ENCODE results near the gene PKN1.

Gene PKN1

DNA sequence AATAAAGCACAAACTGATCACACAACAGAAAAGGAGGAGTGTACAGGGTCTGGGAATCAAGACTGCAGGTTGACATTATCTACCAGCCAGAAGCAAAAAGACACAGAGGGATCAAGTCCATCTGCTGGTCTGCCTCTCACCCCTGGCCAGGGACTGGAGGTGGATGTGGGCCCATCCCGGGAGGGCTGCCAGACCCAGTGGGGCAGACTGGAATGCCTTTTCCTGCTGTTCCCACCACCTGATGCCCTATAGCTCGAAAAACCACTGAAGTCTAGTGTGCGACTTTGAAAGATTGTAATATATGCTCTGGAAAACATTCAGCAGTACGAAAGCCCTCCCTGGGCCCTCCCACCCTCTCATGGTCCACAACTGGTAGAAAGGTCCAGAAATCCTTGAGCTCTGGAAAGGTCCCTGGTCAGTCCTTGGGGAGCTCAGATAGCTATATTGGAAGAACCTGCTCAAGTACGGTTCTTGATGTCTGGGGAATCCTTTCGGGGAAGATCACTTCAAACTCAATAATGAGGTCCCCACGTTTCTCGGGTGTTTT is 82.5 kb downstream of the PKN1 start:
- TF ChIP-seq ISL1 (CRISPR knock-in tag; IDR thresholded peaks at IDR 0.05) (no peak), TOX (CRISPR knock-in tag; IDR thresholded peaks at IDR 0.05; ENCODE audit: borderline replicate concordance) (no peak), ZFP30 (CRISPR knock-in tag; IDR thresholded peaks at IDR 0.05) (no peak), RARB (CRISPR knock-in tag; IDR thresholded peaks at IDR 0.05) (no peak), ESRRG (CRISPR knock-in tag; IDR thresholded peaks at IDR 0.05) (no peak), GLIS3 (CRISPR knock-in tag; IDR thresholded peaks at IDR 0.05) (no peak), PPARA (CRISPR knock-in tag; IDR thresholded peaks at IDR 0.05; ENCODE audit: borderline replicate concordance) (no peak), TCF4 (CRISPR knock-in tag; IDR thresholded peaks at IDR 0.05; ENCODE audit: borderline replicate concordance) (no peak), ZFP3 (CRISPR knock-in tag; IDR thresholded peaks at IDR 0.05) (no peak), ZC3H10 (CRISPR knock-in tag; IDR thresholded peaks at IDR 0.05) (no peak), OSR1 (CRISPR knock-in tag; IDR thresholded peaks at IDR 0.05) (no peak), ARNTL (CRISPR knock-in tag; IDR thresholded peaks at IDR 0.05; ENCODE audit: borderline replicate concordance, low read depth) (no peak), ZNF70 (CRISPR knock-in tag; IDR thresholded peaks at IDR 0.05) (no peak), CSDC2 (CRISPR knock-in tag; IDR thresholded peaks at IDR 0.05) (no peak)
- TF ChIP-seq, protein P1, sequence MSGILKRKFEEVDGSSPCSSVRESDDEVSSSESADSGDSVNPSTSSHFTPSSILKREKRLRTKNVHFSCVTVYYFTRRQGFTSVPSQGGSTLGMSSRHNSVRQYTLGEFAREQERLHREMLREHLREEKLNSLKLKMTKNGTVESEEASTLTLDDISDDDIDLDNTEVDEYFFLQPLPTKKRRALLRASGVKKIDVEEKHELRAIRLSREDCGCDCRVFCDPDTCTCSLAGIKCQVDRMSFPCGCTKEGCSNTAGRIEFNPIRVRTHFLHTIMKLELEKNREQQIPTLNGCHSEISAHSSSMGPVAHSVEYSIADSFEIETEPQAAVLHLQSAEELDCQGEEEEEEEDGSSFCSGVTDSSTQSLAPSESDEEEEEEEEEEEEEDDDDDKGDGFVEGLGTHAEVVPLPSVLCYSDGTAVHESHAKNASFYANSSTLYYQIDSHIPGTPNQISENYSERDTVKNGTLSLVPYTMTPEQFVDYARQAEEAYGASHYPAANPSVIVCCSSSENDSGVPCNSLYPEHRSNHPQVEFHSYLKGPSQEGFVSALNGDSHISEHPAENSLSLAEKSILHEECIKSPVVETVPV (CRISPR knock-in tag; IDR thresholded peaks at IDR 0.05): no peak
- TF ChIP-seq, protein P2, sequence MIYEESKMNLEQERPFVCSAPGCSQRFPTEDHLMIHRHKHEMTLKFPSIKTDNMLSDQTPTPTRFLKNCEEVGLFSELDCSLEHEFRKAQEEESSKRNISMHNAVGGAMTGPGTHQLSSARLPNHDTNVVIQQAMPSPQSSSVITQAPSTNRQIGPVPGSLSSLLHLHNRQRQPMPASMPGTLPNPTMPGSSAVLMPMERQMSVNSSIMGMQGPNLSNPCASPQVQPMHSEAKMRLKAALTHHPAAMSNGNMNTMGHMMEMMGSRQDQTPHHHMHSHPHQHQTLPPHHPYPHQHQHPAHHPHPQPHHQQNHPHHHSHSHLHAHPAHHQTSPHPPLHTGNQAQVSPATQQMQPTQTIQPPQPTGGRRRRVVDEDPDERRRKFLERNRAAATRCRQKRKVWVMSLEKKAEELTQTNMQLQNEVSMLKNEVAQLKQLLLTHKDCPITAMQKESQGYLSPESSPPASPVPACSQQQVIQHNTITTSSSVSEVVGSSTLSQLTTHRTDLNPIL (CRISPR knock-in tag; IDR thresholded peaks at IDR 0.05; ENCODE audit: low read depth): no peak
- TF ChIP-seq, protein P3, sequence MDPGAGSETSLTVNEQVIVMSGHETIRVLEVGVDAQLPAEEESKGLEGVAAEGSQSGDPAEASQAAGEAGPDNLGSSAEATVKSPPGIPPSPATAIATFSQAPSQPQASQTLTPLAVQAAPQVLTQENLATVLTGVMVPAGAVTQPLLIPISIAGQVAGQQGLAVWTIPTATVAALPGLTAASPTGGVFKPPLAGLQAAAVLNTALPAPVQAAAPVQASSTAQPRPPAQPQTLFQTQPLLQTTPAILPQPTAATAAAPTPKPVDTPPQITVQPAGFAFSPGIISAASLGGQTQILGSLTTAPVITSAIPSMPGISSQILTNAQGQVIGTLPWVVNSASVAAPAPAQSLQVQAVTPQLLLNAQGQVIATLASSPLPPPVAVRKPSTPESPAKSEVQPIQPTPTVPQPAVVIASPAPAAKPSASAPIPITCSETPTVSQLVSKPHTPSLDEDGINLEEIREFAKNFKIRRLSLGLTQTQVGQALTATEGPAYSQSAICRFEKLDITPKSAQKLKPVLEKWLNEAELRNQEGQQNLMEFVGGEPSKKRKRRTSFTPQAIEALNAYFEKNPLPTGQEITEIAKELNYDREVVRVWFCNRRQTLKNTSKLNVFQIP (CRISPR knock-in tag; IDR thresholded peaks at IDR 0.05; ENCODE audit: borderline replicate concordance, low read depth): no peak
- TF ChIP-seq, protein P4, sequence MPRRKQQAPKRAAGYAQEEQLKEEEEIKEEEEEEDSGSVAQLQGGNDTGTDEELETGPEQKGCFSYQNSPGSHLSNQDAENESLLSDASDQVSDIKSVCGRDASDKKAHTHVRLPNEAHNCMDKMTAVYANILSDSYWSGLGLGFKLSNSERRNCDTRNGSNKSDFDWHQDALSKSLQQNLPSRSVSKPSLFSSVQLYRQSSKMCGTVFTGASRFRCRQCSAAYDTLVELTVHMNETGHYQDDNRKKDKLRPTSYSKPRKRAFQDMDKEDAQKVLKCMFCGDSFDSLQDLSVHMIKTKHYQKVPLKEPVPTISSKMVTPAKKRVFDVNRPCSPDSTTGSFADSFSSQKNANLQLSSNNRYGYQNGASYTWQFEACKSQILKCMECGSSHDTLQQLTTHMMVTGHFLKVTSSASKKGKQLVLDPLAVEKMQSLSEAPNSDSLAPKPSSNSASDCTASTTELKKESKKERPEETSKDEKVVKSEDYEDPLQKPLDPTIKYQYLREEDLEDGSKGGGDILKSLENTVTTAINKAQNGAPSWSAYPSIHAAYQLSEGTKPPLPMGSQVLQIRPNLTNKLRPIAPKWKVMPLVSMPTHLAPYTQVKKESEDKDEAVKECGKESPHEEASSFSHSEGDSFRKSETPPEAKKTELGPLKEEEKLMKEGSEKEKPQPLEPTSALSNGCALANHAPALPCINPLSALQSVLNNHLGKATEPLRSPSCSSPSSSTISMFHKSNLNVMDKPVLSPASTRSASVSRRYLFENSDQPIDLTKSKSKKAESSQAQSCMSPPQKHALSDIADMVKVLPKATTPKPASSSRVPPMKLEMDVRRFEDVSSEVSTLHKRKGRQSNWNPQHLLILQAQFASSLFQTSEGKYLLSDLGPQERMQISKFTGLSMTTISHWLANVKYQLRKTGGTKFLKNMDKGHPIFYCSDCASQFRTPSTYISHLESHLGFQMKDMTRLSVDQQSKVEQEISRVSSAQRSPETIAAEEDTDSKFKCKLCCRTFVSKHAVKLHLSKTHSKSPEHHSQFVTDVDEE (CRISPR knock-in tag; IDR thresholded peaks at IDR 0.05): no peak
- no peak for ATAC-seq

DNA sequence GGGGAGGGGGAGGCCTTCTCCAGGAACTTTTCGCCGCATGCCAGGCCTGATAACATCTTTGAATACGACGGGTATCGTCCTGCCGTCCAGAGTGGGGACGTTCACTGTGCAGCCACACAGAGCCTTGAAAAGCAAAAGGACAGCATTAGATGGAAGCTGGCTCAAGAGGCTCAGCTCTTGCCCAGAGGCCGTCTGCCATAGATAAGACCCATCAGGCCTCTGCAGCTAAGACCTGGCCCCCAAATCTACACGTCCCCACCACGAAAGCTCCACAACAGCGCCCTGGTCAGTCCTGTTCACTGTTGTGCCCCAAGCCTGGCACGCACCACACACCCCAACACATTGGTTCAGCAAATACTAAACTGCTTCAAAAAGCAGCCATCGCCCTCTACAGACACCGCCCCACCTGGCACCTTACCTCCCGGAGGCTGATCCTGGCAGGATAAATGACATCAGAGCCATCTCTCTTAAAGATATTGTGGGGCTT is 83.0 kb downstream of the PKN1 start:
- no peak for ATAC-seq
- no peak for TF ChIP-seq CSDC2 (CRISPR knock-in tag; IDR thresholded peaks at IDR 0.05)
- TF ChIP-seq OSR1 (CRISPR knock-in tag; IDR thresholded peaks at IDR 0.05): no peak
- TF ChIP-seq ARNTL (CRISPR knock-in tag; IDR thresholded peaks at IDR 0.05; ENCODE audit: borderline replicate concordance, low read depth): no peak
- TF ChIP-seq, protein P1 (CRISPR knock-in tag; IDR thresholded peaks at IDR 0.05): no peak
- TF ChIP-seq SNAI2 (CRISPR knock-in tag; IDR thresholded peaks at IDR 0.05): no peak
- no peak for TF ChIP-seq GLIS3 (CRISPR knock-in tag; IDR thresholded peaks at IDR 0.05)
- no peak for TF ChIP-seq ZC3H10 (CRISPR knock-in tag; IDR thresholded peaks at IDR 0.05)
- TF ChIP-seq PPARA (CRISPR knock-in tag; IDR thresholded peaks at IDR 0.05; ENCODE audit: borderline replicate concordance): no peak
- TF ChIP-seq ZFP30 (CRISPR knock-in tag; IDR thresholded peaks at IDR 0.05): no peak
- no peak for TF ChIP-seq TCF4 (CRISPR knock-in tag; IDR thresholded peaks at IDR 0.05; ENCODE audit: borderline replicate concordance)
- TF ChIP-seq, protein P4 (CRISPR knock-in tag; IDR thresholded peaks at IDR 0.05): no peak
- TF ChIP-seq, protein P2 (CRISPR knock-in tag; IDR thresholded peaks at IDR 0.05; ENCODE audit: low read depth): no peak
- TF ChIP-seq ZNF565 (CRISPR knock-in tag; conservative IDR thresholded peaks at IDR 0.05; ENCODE audit: low read depth): no peak
- no peak for TF ChIP-seq TOX (CRISPR knock-in tag; IDR thresholded peaks at IDR 0.05; ENCODE audit: borderline replicate concordance)
- no peak for TF ChIP-seq RARB (CRISPR knock-in tag; IDR thresholded peaks at IDR 0.05)
- TF ChIP-seq ZNF70 (CRISPR knock-in tag; IDR thresholded peaks at IDR 0.05): no peak
- TF ChIP-seq BACH2 (CRISPR knock-in tag; IDR thresholded peaks at IDR 0.05; ENCODE audit: borderline replicate concordance): no peak
- TF ChIP-seq ZNF8 (CRISPR knock-in tag; IDR thresholded peaks at IDR 0.05): no peak
- no peak for TF ChIP-seq ISL1 (CRISPR knock-in tag; IDR thresholded peaks at IDR 0.05)
